NCI-H146 treated with DMSO at 0.1 percent for 48 hours (cell line): ENCODE results near the gene FGF4.

Experiments
- DNase-seq: peaks from one replicate; lab custom pipeline; 2025; ENCODE audit not compliant: unreplicated experiment; lab: John Stamatoyannopoulos, UW

The FGF4 gene

GRCh38 chr11:69775163-69775755 lies at the start of gene FGF4:
TSS of gene FGF4 (minus strand) at chr11:69775341. CDS start at chr11:69775084, 257 bp downstream.
- DNase-seq, result no peak

DNA sequence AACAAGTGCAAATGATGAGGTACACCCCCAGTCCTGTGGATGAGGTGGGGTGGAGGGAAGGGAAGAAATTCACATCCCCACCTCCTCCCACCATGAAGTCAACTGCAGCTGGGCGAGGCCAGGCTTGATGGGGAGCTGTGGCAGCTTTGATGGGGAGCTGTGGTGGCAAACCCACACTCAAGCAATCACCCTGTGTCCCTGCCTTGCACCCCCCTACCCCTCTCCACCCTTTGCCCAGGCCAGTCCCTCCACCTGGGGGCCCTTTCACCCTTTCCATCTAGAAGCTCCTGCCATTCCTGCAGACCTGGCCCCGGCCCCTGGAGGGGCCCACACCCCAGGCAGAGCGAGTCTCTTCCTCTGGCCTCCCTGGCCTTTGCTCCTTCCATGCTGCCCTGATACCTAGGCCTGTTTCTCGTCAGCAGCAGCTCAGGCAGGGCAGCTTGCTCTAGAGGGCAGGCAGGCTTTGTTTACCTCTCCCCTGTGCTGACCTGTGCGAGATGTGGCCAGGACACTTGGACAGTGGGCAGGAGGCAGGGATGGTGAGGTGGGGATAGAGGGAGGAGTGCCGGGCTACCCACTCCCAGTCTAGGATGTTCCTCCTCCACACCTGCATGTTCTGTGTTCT lies 48.6 kb upstream of the FGF4 start:
- DNase-seq, result no peak

- no peak for DNase-seq
Observed at GRCh38 chr11:69822676-69823494, 47.7 kb upstream of the FGF4 start.

DNA sequence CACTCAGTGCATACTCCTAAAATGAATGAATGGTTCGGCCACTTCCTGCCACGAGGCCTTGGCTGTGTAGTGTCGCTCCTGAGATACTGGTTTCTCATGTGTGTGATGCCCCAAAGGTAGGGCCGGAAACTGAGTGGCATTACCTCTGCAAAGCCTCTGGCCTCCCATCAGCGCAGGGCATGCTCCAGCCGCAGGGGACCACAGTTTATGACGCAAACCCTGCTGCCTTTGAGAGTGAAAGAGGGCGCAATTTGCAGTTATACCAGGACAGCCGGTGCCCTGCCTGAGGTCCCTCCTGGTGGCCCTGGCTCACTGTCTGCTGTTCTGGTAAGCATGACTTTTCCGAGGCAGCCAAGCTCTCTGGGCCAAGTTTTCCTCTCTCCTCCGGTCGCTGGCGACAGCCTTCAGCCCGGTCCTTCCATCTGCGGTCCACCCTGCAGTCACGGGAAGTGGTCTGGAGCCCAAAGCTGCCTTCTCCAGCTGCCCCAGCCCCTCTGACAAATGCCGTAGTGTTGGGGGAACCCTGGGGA lies 46.4 kb upstream of the FGF4 start:
- no peak for DNase-seq

GRCh38 chr11:69820441-69820840 lies 45.3 kb upstream of the FGF4 start:
- DNase-seq, result no peak

- no peak for DNase-seq
Observed at GRCh38 chr11:69819541-69820070, 44.5 kb upstream of the FGF4 start.

- no peak for DNase-seq
Observed at GRCh38 chr11:69818603-69819441, 43.7 kb upstream of the FGF4 start, which contains the start of gene FGF3. TSS of gene FGF3 (minus strand) at chr11:69819416. CDS start at chr11:69818933, 483 bp downstream.

DNA sequence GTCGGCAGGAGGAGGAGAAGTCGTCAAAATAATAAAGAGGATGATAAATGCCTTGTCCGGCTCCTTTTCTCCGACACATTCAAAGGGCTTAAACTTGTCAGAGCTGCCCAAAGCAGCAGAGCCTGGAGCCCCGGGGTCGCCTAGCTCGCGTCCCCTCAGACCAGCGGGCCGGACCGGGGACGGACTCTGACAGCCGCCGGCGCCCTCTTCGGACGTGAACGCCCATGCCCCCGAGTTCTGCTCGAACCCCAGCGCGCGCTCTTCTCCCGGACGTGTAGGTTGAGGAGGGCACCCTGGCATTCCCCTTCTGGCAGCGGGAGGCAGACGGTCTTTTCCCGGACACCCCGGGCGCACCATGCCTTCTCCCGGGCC lies 43.1 kb upstream of the FGF4 start:
- no peak for DNase-seq

DNA sequence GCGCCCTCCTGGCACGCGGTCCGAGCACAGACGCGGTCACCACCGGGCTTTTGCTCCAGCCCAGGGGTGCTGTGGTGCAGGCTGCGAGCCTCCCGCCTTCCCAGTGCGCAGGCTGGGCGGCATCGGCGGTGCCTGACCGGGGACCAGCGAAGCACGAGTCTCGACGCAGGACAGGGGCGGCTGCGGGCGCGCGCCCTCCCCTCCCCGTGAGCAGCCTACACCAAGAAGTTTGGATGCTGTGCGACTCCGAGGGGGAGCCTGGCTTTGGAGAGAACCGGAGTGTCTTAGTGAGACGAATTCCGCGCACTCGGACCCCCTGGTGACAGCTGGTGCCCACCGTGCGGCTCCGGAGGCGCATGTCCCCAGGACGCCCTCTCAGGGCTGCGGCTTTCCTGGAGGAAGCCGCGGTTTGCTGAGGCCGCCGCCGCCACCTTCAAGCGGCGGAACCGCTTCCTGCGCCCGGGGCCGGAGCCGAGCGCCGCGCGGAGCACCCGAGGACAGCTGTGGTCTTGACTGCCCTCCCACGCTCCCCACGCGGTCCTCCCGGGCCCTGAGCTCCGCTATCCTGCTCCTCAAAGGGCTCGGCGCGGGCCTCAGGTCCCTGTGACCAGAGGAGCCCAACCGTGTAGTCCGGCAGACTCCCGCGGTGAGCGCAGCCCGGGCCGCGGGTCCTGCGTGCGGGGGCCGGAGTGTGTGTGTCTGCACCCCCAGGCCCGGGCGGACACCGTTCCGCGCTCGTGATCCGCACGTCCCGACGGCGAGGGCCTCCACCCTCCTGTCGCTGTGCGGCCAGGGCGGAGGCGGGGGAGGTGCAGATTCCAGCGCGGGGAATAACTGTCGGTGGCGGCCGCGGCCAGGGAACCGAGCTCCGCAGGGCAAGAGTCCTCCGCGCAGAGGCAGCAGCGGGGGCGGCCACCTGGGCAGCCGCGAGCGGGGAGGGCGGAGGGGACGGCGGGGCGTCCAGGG lies 42.4 kb upstream of the FGF4 start:
- no peak for DNase-seq

GRCh38 chr11:69816671-69817070 lies 41.5 kb upstream of the FGF4 start:
- no peak for DNase-seq

DNA sequence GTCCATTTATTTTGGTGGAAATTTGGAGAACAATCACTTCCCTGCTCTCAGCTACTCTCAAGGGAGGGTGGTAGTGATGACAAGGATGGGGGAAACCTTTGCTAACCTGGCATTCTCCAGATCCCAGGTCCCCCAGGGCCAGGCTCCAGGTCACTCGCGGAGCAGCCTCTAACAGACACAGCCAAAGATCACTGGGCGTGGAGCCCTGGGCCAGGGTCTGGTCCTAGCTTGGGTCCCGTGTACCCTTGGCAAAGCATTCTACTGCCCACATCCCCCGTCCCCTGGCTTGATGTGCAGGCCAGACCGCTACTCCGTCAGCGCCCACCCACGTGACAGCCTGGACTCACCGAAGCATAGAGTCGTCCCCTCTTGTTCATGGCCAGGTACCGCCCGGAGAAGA lies 40.8 kb upstream of the FGF4 start:
- DNase-seq, result no peak

DNA sequence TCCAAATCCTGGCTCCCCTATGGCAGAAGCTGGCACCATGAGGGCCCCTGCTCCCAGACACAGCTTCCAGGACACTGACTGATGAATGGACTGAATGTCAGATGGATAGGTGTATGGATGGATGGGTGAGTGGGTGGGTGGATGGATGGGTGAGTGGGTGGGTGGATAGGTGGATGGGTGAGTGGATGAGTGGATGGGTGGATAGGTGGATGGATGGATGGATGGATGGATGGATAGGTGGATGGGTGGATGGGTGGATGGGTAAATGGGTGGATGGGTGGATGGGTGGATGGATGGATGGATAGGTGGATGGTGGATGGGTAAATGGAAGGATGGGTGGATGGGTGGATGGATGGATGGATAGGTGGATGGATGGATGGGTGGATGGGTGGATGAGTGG lies 39.8 kb upstream of the FGF4 start:
- no peak for DNase-seq

DNA sequence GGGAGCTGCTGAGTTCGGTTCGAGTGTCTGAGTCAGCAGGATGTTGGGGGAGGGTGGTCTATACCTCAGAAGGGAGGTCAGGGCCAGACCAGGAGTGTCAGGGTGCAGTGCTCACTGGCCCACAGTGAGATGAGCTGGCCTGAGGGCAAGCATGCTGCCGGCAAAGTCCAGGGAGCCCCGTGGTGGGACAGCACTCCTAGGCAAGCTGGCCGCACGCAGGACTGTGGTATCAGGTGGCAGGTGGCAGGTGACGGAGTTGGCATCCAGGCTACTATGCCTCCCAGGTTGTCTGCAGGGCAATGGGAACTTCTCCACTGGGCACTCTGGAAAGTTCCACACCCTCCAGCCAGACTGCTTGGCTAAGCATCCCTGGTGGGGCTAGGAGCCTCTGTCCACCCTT lies 39.3 kb upstream of the FGF4 start:
- no peak for DNase-seq

DNA sequence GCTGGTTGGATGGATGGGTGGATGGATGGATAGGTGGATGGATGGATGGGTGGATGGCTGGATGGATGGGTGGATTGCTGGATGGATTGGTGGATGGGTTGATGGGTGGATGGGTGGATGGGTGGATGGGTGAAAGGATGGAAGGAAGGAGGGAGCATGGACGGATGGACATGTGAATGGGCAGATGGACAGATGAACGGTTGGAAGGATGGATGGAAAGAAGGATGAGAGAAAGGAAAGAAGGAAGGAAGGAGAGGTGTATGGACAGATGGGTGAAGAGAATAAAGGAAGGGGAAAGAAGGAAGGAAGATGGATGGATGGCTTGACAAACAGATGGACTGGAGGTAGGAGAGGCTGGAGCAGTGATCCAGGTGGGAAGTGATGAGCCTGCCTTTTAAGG lies 38.7 kb upstream of the FGF4 start:
- no peak for DNase-seq

DNA sequence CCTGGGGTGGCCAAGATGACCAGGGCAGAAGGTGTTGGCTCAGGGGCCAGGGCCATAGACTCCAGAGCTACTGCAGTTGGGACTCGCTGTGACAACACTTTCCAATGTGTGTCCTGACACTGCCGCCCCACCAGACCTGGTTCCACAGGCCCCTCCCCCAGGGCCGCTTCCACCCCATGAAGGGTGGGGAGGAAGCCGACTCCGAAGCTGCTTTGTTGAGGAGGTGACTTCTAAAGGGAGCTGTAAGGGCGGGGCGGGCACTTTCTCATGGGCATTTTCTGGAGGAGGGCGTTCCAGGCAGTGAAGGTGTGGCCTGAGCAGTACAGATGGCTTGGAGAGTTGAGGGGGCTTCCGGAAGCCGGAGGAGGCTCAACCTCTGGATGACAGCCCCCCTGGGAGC lies 37.8 kb upstream of the FGF4 start:
- DNase-seq, result no peak

GRCh38 chr11:69812256-69812655 lies 37.1 kb upstream of the FGF4 start:
- DNase-seq, result no peak

DNA sequence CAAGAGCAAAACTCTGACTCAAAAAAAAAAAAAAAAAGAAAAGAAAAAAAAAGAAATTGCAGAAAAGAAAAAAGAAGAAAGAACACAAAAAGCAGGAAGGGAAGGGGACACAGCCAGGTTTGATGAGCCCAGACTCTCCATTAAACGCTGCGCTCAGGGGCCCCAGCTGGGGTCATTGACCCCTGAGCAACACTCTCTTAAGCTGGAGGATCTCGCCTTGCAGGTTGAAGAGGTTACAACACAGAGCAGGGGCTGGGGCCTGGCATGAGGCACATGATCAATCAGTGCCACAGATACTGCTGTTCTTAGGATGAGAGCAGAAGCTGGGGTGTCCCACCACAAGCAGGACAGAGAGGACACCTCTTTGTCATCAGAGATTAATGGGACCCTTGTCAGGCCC lies 36.3 kb upstream of the FGF4 start:
- DNase-seq, result no peak

GRCh38 chr11:69810289-69811118 lies 35.4 kb upstream of the FGF4 start:
- DNase-seq, result no peak

- DNase-seq, result no peak
Observed at GRCh38 chr11:69808667-69809086, 33.5 kb upstream of the FGF4 start.
